ENCODE data around the gene FOXP1.

FOXP1 gene

GRCh38 chr3:71183549-71183948, 400.0 kb downstream of the FOXP1 start:
- ChIA-PET POLR2A (no interaction called here), CTCF (no interaction called here)
- no peak for DNase-seq (ENCODE audit: extremely low spot score)
- TF ChIP-seq, protein P1, sequence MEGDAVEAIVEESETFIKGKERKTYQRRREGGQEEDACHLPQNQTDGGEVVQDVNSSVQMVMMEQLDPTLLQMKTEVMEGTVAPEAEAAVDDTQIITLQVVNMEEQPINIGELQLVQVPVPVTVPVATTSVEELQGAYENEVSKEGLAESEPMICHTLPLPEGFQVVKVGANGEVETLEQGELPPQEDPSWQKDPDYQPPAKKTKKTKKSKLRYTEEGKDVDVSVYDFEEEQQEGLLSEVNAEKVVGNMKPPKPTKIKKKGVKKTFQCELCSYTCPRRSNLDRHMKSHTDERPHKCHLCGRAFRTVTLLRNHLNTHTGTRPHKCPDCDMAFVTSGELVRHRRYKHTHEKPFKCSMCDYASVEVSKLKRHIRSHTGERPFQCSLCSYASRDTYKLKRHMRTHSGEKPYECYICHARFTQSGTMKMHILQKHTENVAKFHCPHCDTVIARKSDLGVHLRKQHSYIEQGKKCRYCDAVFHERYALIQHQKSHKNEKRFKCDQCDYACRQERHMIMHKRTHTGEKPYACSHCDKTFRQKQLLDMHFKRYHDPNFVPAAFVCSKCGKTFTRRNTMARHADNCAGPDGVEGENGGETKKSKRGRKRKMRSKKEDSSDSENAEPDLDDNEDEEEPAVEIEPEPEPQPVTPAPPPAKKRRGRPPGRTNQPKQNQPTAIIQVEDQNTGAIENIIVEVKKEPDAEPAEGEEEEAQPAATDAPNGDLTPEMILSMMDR (IDR thresholded peaks at IDR 0.05; ENCODE audit: control extremely low read depth, extremely low read depth, low read depth, missing control alignments): no peak

DNA sequence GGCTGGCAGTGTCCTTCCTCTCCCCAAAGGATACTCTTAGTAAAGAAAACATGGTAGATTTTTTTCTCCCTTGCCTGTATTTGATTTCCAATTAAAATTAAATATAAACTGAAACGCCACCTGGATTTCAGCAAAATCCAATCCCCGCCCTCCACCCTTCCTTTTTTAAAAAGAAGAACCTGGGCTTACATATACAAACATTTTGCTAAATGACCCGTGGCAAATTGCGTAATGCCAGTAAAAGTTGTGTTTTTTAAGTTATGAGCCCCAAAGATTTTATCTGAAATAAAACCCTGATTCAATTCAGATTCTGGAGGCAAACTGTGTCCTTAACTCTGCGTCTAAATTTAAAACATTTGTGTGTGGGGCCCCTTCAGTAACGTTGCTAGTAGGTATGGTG, 403.0 kb downstream of the FOXP1 start:
- CTCF ChIA-PET: no interaction called here
- TF ChIP-seq, protein P1 (IDR thresholded peaks at IDR 0.05; ENCODE audit: control extremely low read depth, extremely low read depth, low read depth, missing control alignments): no peak
- no peak for DNase-seq (ENCODE audit: extremely low spot score)
- POLR2A ChIA-PET: no interaction called here

DNA sequence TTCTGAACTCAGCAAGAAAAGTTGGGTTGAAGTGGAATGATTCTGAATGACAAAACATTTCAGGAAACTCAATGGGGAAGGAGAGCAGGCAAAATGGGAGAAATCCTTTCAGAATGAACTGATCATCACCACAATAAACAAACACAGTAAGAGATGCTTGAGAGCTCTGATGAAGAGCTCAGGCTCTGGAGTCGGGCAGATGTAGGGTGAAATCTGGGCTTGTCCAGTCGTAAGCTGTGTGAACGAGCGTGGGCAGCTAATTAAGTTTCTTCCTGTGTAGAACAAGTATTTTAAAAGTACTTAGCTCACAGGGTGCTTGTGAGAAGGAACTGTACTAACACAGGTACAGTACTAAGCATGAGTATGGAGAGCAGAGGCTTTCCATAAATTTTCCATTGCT, 406.2 kb downstream of the FOXP1 start:
- no peak for DNase-seq (ENCODE audit: extremely low spot score)
- TF ChIP-seq, protein P1 (IDR thresholded peaks at IDR 0.05; ENCODE audit: control extremely low read depth, extremely low read depth, low read depth, missing control alignments): no peak
- POLR2A ChIA-PET: no interaction called here
- CTCF ChIA-PET: no interaction called here

DNA sequence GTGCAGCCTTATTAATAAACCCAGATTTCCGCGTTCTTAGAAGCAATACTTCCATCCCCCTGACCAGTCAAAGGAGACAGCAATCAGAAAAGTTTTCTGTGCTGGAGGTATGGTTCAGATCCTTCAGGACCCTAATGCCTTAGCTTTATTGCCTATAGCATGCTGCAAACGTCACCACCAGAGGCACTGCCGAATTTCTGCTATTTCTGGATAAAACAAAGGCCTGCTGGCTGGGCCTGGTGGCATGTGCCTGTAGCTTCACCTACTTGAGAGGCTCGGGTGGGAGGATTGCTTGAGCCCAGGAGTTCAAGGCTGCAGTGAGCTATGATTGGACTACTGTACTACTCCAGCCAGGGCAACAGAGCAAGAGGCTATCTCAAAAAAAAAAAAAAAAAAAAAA, 407.2 kb downstream of the FOXP1 start:
- ChIA-PET POLR2A (no interaction called here), CTCF (no interaction called here)
- TF ChIP-seq, protein P1 (IDR thresholded peaks at IDR 0.05; ENCODE audit: control extremely low read depth, extremely low read depth, low read depth, missing control alignments): no peak
- DNase-seq (ENCODE audit: extremely low spot score): no peak

- POLR2A ChIA-PET: no interaction called here
- TF ChIP-seq, protein P1 (IDR thresholded peaks at IDR 0.05; ENCODE audit: control extremely low read depth, extremely low read depth, low read depth, missing control alignments): no peak
- DNase-seq (ENCODE audit: extremely low spot score): no peak
- CTCF ChIA-PET: no interaction called here
Observed at GRCh38 chr3:71175691-71176365, 407.7 kb downstream of the FOXP1 start.

DNA sequence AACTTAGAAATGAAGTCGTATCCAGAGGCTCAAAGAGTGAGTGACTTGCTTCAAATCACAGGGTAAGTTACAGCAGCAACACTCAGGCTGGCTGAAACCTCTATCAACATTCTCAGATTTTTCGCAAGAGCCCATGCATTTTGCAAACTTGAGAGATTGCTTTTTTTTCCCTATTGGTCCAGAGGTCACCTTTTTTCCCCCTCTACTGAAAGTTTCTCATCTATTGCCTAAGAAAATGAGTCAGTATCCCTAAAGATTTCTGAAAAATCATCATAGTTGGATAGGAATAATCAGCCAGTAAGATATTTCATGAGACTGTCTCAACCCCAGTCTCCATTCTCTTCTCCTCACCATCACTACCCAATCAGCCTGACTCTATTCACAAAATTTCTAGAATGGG, 410.6 kb downstream of the FOXP1 start:
- ChIA-PET POLR2A (no interaction called here), CTCF (no interaction called here)
- TF ChIP-seq, protein P1 (IDR thresholded peaks at IDR 0.05; ENCODE audit: control extremely low read depth, extremely low read depth, low read depth, missing control alignments): no peak
- no peak for DNase-seq (ENCODE audit: extremely low spot score)

GRCh38 chr3:71172189-71172588, 411.3 kb downstream of the FOXP1 start:
- no peak for DNase-seq (ENCODE audit: extremely low spot score)
- CTCF ChIA-PET: no interaction called here
- TF ChIP-seq, protein P1 (IDR thresholded peaks at IDR 0.05; ENCODE audit: control extremely low read depth, extremely low read depth, low read depth, missing control alignments): no peak
- POLR2A ChIA-PET: no interaction called here

Data from GM10248 (cell line).